ENCODE data around the gene CASP9.

DNA sequence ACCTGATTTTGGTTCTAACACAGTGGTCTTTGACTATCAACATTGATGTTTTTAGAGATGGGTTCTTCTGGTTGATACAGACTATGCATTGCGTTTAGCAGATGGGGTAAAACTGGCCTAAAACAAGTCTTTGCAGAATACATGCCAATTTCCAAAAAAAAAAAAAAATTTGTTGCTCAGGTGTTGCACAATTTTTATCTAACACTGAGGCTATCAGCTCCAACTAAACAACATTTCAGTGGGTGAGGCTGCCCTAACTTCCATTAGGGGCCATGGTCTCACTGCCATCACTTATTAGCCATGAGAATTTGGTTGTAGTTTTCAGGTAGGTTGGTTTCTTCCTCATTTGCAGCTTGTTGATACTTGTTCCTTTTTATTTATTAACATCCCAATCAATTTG lies 46.8 kb upstream of the CASP9 start:
- TF ChIP-seq, protein P1, sequence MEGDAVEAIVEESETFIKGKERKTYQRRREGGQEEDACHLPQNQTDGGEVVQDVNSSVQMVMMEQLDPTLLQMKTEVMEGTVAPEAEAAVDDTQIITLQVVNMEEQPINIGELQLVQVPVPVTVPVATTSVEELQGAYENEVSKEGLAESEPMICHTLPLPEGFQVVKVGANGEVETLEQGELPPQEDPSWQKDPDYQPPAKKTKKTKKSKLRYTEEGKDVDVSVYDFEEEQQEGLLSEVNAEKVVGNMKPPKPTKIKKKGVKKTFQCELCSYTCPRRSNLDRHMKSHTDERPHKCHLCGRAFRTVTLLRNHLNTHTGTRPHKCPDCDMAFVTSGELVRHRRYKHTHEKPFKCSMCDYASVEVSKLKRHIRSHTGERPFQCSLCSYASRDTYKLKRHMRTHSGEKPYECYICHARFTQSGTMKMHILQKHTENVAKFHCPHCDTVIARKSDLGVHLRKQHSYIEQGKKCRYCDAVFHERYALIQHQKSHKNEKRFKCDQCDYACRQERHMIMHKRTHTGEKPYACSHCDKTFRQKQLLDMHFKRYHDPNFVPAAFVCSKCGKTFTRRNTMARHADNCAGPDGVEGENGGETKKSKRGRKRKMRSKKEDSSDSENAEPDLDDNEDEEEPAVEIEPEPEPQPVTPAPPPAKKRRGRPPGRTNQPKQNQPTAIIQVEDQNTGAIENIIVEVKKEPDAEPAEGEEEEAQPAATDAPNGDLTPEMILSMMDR (conservative IDR thresholded peaks at IDR 0.05; ENCODE audit: low read depth in 2 of 2): no peak
- TF ChIP-seq EZH2 (IDR thresholded peaks at IDR 0.05; ENCODE audit: low read depth, unreplicated experiment) (no peak), POLR2AphosphoS5 (IDR thresholded peaks at IDR 0.05; ENCODE audit: low read depth) (no peak), EZH2phosphoT487 (IDR thresholded peaks at IDR 0.05; ENCODE audit: unreplicated experiment) (no peak), ZNF114 (CRISPR knock-in tag; IDR thresholded peaks at IDR 0.05) (no peak)
- TF ChIP-seq, protein P2, sequence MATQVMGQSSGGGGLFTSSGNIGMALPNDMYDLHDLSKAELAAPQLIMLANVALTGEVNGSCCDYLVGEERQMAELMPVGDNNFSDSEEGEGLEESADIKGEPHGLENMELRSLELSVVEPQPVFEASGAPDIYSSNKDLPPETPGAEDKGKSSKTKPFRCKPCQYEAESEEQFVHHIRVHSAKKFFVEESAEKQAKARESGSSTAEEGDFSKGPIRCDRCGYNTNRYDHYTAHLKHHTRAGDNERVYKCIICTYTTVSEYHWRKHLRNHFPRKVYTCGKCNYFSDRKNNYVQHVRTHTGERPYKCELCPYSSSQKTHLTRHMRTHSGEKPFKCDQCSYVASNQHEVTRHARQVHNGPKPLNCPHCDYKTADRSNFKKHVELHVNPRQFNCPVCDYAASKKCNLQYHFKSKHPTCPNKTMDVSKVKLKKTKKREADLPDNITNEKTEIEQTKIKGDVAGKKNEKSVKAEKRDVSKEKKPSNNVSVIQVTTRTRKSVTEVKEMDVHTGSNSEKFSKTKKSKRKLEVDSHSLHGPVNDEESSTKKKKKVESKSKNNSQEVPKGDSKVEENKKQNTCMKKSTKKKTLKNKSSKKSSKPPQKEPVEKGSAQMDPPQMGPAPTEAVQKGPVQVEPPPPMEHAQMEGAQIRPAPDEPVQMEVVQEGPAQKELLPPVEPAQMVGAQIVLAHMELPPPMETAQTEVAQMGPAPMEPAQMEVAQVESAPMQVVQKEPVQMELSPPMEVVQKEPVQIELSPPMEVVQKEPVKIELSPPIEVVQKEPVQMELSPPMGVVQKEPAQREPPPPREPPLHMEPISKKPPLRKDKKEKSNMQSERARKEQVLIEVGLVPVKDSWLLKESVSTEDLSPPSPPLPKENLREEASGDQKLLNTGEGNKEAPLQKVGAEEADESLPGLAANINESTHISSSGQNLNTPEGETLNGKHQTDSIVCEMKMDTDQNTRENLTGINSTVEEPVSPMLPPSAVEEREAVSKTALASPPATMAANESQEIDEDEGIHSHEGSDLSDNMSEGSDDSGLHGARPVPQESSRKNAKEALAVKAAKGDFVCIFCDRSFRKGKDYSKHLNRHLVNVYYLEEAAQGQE (IDR thresholded peaks at IDR 0.05; ENCODE audit: unreplicated experiment): no peak
